HepG2 (cell line): ENCODE results near the gene PADI1.

Experiments used
- BHLHE40 ChIP-seq: IDR thresholded peaks from 2 replicates; pipeline ENCODE4 v1.6.1; 2011; ENCODE audit warnings: low read length, improper control_type of control experiment
- CTCF ChIP-seq: sonication (generic); formaldehyde crosslinking; IDR thresholded peaks from 2 replicates; pipeline ENCODE4 v1.5.0; 2020; ENCODE audit warnings: mild to moderate bottlenecking, missing genetic modification reagents, moderate library complexity
- EP300 ChIP-seq, 3 experiments: sonication (generic) in 1 of 3; formaldehyde crosslinking in 1 of 3; IDR thresholded peaks; 2 replicates each; pipeline versions ENCODE4 v1.5.1 to v1.6.1; 2011 to 2020; ENCODE audit warnings: low read depth in 2 of 3, low read length in 2 of 3, borderline replicate concordance in 1 of 3, improper control_type of control experiment in 1 of 3, mild to moderate bottlenecking in 1 of 3, missing genetic modification reagents in 1 of 3, moderate library complexity in 1 of 3
- EZH2 ChIP-seq: conservative IDR thresholded peaks from 2 replicates; pipeline ENCODE4 v1.6.1; 2012; ENCODE audit warnings: mild to moderate bottlenecking, low read depth, low read length, moderate library complexity
- HOXA7 ChIP-seq: sonication (generic); formaldehyde crosslinking; IDR thresholded peaks from 2 replicates; pipeline ENCODE4 v1.8.1; 2022; ENCODE audit warnings: mild to moderate bottlenecking, missing genetic modification reagents, moderate library complexity
- PATZ1 ChIP-seq: sonication (generic); formaldehyde crosslinking; IDR thresholded peaks from 2 replicates; pipeline ENCODE4 v1.4.0; 2020; ENCODE audit warnings: missing genetic modification reagents
- POLR2AphosphoS5 ChIP-seq: IDR thresholded peaks from 2 replicates; pipeline ENCODE4 v1.6.1; 2012; ENCODE audit warnings: low read depth, low read length
- UBTF ChIP-seq: sonication (generic); formaldehyde crosslinking; IDR thresholded peaks from 2 replicates; pipeline ENCODE4 v1.4.0; 2020; ENCODE audit warnings: mild to moderate bottlenecking, missing genetic modification reagents
- YEATS2 ChIP-seq: sonication (generic); formaldehyde crosslinking; IDR thresholded peaks from 2 replicates; pipeline ENCODE4 v1.4.0; 2020; ENCODE audit warnings: missing genetic modification reagents, borderline replicate concordance
- ZFP91 ChIP-seq: sonication (generic); formaldehyde crosslinking; IDR thresholded peaks from 2 replicates; pipeline ENCODE4 v1.9.0; 2022; ENCODE audit warnings: missing genetic modification reagents, mild to moderate bottlenecking, borderline replicate concordance
- ZHX1 ChIP-seq: sonication (generic); formaldehyde crosslinking; IDR thresholded peaks from 2 replicates; pipeline ENCODE4 v1.8.1; 2022; ENCODE audit warnings: low read depth, mild to moderate bottlenecking, missing genetic modification reagents
- ZNF775 ChIP-seq: sonication (generic); formaldehyde crosslinking; IDR thresholded peaks from 2 replicates; pipeline ENCODE4 v1.4.0; 2020; ENCODE audit warnings: missing genetic modification reagents, mild to moderate bottlenecking, moderate library complexity, borderline replicate concordance
- TF ChIP-seq, protein P1 (sequence below), 2 experiments: sonication (generic) in 1 of 2; formaldehyde crosslinking in 1 of 2; IDR thresholded peaks; 2 replicates each; pipeline versions ENCODE4 v1.4.0 to v1.6.1; 2016 to 2020; ENCODE audit warnings: borderline replicate concordance in 1 of 2, low read depth in 1 of 2, mild to moderate bottlenecking in 1 of 2, missing genetic modification reagents in 1 of 2

- TF ChIP-seq ZFP91 = no peak
- no peak for TF ChIP-seq EZH2
- TF ChIP-seq CTCF (CRISPR knock-in tag) = no peak
- TF ChIP-seq, protein P1, sequence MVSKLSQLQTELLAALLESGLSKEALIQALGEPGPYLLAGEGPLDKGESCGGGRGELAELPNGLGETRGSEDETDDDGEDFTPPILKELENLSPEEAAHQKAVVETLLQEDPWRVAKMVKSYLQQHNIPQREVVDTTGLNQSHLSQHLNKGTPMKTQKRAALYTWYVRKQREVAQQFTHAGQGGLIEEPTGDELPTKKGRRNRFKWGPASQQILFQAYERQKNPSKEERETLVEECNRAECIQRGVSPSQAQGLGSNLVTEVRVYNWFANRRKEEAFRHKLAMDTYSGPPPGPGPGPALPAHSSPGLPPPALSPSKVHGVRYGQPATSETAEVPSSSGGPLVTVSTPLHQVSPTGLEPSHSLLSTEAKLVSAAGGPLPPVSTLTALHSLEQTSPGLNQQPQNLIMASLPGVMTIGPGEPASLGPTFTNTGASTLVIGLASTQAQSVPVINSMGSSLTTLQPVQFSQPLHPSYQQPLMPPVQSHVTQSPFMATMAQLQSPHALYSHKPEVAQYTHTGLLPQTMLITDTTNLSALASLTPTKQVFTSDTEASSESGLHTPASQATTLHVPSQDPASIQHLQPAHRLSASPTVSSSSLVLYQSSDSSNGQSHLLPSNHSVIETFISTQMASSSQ (IDR thresholded peaks at IDR 0.05; ENCODE audit: low read depth) = no peak
- TF ChIP-seq, protein P1 (CRISPR knock-in tag; IDR thresholded peaks at IDR 0.05; ENCODE audit: borderline replicate concordance) = no peak
- TF ChIP-seq UBTF (CRISPR knock-in tag) = no peak
- no peak for TF ChIP-seq ZHX1
- no peak for TF ChIP-seq BHLHE40
- no peak for TF ChIP-seq ZNF775 (CRISPR knock-in tag)
- no peak for TF ChIP-seq POLR2AphosphoS5
- no peak for TF ChIP-seq EP300 (IDR thresholded peaks at IDR 0.05; ENCODE audit: low read depth in 2 of 2, low read length in 2 of 2)
- no peak for TF ChIP-seq EP300 (CRISPR knock-in tag; IDR thresholded peaks at IDR 0.05; ENCODE audit: borderline replicate concordance)
- no peak for TF ChIP-seq HOXA7
- TF ChIP-seq PATZ1 (CRISPR knock-in tag) = no peak
- TF ChIP-seq YEATS2 (CRISPR knock-in tag) = no peak
Observed at GRCh38 chr1:17218939-17219338, 14.0 kb downstream of the PADI1 start.
